Hypothalamus (tissue), 51 donors: ENCODE results near the gene TARBP2.
A peak's percentile ranks its signal among the peaks of the same experiment; 100 is the strongest.
"Not testable (repeated sequence)": the region's sequence is repeated elsewhere in the genome, so short reads cannot be mapped to it uniquely, and the experiment has no call there.

Experiments
- DNase-seq, 51 donors: peaks; one replicate each; lab custom pipeline; 2025; lab: John Stamatoyannopoulos, UW

TARBP2 gene

DNA sequence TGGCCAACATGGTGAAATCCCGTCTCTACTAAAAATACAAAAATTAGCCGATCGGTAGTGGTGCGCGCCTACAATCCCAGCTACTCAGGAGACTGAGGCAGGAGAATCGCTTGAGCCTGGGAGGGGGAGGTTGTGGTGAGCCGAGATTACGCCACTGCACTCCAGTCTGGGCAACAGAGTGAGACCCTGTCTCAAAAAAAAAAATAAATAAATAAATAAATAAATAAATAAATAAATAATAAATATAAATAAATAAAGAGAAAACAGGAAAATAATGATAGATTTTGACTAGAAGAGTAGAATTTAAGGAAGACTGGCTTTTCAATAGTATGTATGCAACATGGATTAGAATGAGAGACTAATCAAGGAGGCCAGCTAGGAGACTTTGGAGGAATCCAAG lies 49.0 kb downstream of the TARBP2 start:
- DNase-seq = not testable (repeated sequence)

DNA sequence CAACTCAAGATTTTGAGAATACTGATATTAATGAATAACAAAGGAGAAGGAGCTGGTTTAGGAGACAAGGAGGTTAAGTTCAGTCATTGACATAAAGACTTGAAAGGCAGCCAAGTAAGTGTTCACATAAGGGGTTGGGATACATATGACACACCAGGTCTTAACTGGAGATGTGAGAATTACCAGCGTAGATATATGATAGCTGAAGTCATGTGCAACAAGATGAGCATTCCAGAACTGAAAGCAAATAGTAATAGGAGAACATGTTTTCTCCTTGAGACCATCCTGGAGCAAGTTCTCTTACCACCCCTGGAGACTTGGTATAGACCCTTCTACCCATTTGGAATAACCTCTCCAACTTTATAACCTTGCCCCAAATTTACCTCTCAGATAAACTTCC lies 49.5 kb downstream of the TARBP2 start:
- no peak for DNase-seq

DNA sequence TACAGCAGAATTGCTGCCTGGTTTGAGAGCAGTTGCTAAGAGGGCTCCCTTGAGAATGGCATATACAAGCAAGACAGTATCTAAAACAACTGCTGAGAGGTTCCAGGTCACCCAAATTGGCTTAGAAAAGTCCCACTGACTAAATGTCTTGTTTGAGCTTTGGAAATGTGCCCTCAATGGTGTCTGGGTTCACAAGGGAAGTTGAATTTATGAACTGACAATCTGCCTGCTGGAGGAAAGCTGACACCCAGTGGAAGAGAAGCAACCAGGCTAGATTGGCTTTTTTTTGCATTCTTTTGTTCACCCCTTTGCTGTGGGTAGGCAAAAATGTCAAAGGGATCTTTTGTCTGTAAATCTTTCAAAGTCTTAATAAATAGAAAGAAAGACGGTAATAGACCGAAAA lies 50.8 kb downstream of the TARBP2 start:
- peak in 3 of 51 donors; percentile 5 to 42 (median 26) for DNase-seq

DNA sequence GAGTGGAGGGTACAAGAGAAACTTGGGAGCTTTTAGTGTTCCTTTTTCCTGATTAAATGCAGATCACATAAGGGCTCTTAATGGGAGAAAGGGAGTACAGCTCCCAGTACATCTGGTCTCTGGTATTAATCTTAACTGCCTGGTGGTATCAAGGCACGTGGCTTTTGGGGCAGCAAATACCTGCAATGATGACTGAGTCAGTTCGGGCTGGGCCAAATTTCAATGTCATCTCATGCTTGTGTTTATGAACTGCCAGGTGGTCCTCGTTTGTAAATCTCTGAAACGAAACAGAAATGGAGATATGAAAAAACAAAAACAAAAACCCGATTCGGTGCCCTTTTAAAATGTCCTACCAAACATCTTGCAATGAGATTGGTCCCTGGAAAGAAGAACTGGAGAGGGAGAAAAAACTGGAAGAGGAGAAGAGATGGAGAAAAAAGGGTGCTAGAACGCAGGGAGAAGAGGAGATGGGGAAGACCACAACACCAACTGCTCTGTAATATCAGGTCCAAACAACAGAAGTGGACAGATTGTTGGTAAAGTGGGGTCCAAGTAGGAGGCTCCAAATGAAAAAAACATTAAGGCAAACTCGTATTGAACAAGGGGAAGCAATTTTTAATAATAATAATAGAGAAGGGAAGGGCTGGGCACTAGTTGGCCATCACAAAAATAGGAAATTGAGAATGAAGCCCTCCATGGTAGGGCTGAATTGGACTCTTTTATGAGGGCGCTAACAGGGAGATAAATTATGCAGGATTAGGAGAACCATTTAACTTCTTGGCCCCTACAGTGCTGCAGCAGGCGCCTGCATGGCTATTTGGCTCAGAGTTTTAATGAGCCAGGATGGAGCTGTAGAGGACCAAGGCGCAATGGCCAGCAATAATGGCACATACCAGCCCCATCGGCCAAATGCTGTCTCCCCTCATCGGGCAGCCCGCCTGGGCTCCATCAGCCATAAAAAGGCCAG lies 51.6 kb downstream of the TARBP2 start:
- DNase-seq = no peak
